HepG2 (cell line): ENCODE data around the gene PIEZO2. TPM values are rescaled to one million over a fixed set of nuclear protein-coding genes. Genes with fewer than 3 reads are reported as not detected.

ENCODE experiments used
- CAMTA2 ChIP-seq: sonication (generic); formaldehyde crosslinking; IDR thresholded peaks from 2 replicates; pipeline ENCODE4 v1.4.0; 2020; ENCODE audit warnings: mild to moderate bottlenecking, missing genetic modification reagents, borderline replicate concordance
- ELF1 ChIP-seq: sonication (generic); formaldehyde crosslinking; IDR thresholded peaks from 2 replicates; pipeline ENCODE4 v1.4.0; 2020; ENCODE audit warnings: missing genetic modification reagents
- HOXD1 ChIP-seq: sonication (generic); formaldehyde crosslinking; IDR thresholded peaks from 2 replicates; pipeline ENCODE4 v1.5.0; 2020; ENCODE audit warnings: missing genetic modification reagents
- JUNB ChIP-seq: sonication (generic); formaldehyde crosslinking; IDR thresholded peaks from 2 replicates; pipeline ENCODE4 v1.8.0; 2022; ENCODE audit warnings: missing genetic modification reagents, mild to moderate bottlenecking, borderline replicate concordance
- KAT7 ChIP-seq: IDR thresholded peaks from 2 replicates; pipeline ENCODE4 v1.6.1; 2018; ENCODE audit warnings: borderline replicate concordance, missing compliant biosample characterization
- MAFG ChIP-seq: sonication (generic); formaldehyde crosslinking; IDR thresholded peaks from 2 replicates; pipeline ENCODE4 v1.5.1; 2020; ENCODE audit warnings: mild to moderate bottlenecking, missing genetic modification reagents
- RBM22 ChIP-seq: fragments of 200-400 bp; formaldehyde crosslinking; optimal IDR thresholded peaks from 2 replicates; pipeline ENCODE3; 2017; ENCODE audit warnings: mild to moderate bottlenecking, low read length, moderate library complexity
- TBP ChIP-seq: sonication (generic); formaldehyde crosslinking; IDR thresholded peaks from 2 replicates; pipeline ENCODE4 v1.5.0; 2020; ENCODE audit warnings: missing genetic modification reagents
- YEATS2 ChIP-seq: sonication (generic); formaldehyde crosslinking; IDR thresholded peaks from 2 replicates; pipeline ENCODE4 v1.4.0; 2020; ENCODE audit warnings: missing genetic modification reagents, borderline replicate concordance
- ZC3H4 ChIP-seq: sonication (generic); formaldehyde crosslinking; IDR thresholded peaks from 2 replicates; pipeline ENCODE4 v1.4.0; 2020; ENCODE audit warnings: missing genetic modification reagents, borderline replicate concordance
- ZNF180 ChIP-seq: sonication (generic); formaldehyde crosslinking; IDR thresholded peaks from 2 replicates; pipeline ENCODE4 v1.4.0; 2020; ENCODE audit warnings: low read depth, missing genetic modification reagents, borderline replicate concordance
- ZNF296 ChIP-seq: sonication (generic); formaldehyde crosslinking; conservative IDR thresholded peaks from 2 replicates; pipeline ENCODE4 v1.5.0; 2020; ENCODE audit warnings: mild to moderate bottlenecking, missing genetic modification reagents
- ZNF432 ChIP-seq: sonication (generic); formaldehyde crosslinking; IDR thresholded peaks from 2 replicates; pipeline ENCODE4 v1.5.0; 2020; ENCODE audit warnings: missing genetic modification reagents, mild to moderate bottlenecking, borderline replicate concordance
- ZNF703 ChIP-seq: sonication (generic); formaldehyde crosslinking; IDR thresholded peaks from 2 replicates; pipeline ENCODE4 v1.5.1; 2020; ENCODE audit warnings: missing genetic modification reagents, mild to moderate bottlenecking, moderate library complexity, borderline replicate concordance
- ZNF773 ChIP-seq: sonication (generic); formaldehyde crosslinking; IDR thresholded peaks from 2 replicates; pipeline ENCODE4 v1.4.0; 2020; ENCODE audit warnings: missing genetic modification reagents, borderline replicate concordance
- ZNF782 ChIP-seq: sonication (generic); formaldehyde crosslinking; IDR thresholded peaks from 2 replicates; pipeline ENCODE4 v1.4.0; 2020; ENCODE audit warnings: missing genetic modification reagents, mild to moderate bottlenecking, borderline replicate concordance
- ZNF816 ChIP-seq: sonication (generic); formaldehyde crosslinking; IDR thresholded peaks from 2 replicates; pipeline ENCODE4 v1.8.0; 2022; ENCODE audit warnings: missing genetic modification reagents, mild to moderate bottlenecking, borderline replicate concordance
- ZNF83 ChIP-seq: sonication (generic); formaldehyde crosslinking; IDR thresholded peaks from 2 replicates; pipeline ENCODE4 v1.4.0; 2020; ENCODE audit warnings: missing genetic modification reagents, mild to moderate bottlenecking, borderline replicate concordance
- ZNF883 ChIP-seq: sonication (generic); formaldehyde crosslinking; IDR thresholded peaks from 2 replicates; pipeline ENCODE4 v1.5.1; 2020; ENCODE audit warnings: mild to moderate bottlenecking, missing genetic modification reagents; ENCODE audit errors: not compliant biosample characterization
- polyA plus RNA-seq, 8 experiments: library from polyadenylated mRNA; depleted of rRNA in 3 of 8; stranded (reverse) in 7 of 8; unstranded in 1 of 8; fragments of >200 nt; fragmentation: Illumina TruSeq in 4 of 8; extraction: Trizol in 4 of 8; gene quantifications; 2 replicates each; pipeline versions ENCODE4 v1.2.1 to v1.2.3, GENCODE V29; 2011 to 2016; ENCODE audit warnings: low read depth in 4 of 8, missing spikeins in 1 of 8, mixed read lengths in 1 of 8; ENCODE audit not compliant: insufficient read depth in 1 of 8
- total RNA-seq, 5 experiments: library from RNA; depleted of rRNA; stranded (reverse); fragments of >200 nt; fragmentation: Illumina TruSeq; extraction: Trizol; gene quantifications; 2 replicates each; pipeline ENCODE4 v1.2.3, GENCODE V29; 2016; ENCODE audit warnings: low read depth in 1 of 5
- TF ChIP-seq, protein P1 (sequence below): IDR thresholded peaks from 2 replicates; pipeline ENCODE4 v1.6.1; 2016; ENCODE audit warnings: low read depth, borderline replicate concordance
- TF ChIP-seq, protein P2 (sequence below): sonication (generic); formaldehyde crosslinking; IDR thresholded peaks from 2 replicates; pipeline ENCODE4 v1.4.0; 2020; ENCODE audit warnings: missing genetic modification reagents
- TF ChIP-seq, protein P3 (sequence below): sonication (generic); formaldehyde crosslinking; IDR thresholded peaks from 2 replicates; pipeline ENCODE4 v1.5.0; 2020; ENCODE audit warnings: mild to moderate bottlenecking, missing genetic modification reagents
- TF ChIP-seq, protein P4 (sequence below): sonication (generic); formaldehyde crosslinking; IDR thresholded peaks from 2 replicates; pipeline ENCODE4 v1.5.0; 2020; ENCODE audit warnings: missing genetic modification reagents, mild to moderate bottlenecking, borderline replicate concordance
- TF ChIP-seq, protein P5 (sequence below), 2 experiments: sonication (generic) in 1 of 2; formaldehyde crosslinking in 1 of 2; IDR thresholded peaks; 2 replicates each; pipeline versions ENCODE4 v1.5.1 to v1.6.1; 2011 to 2020; ENCODE audit warnings: borderline replicate concordance in 1 of 2, low read depth in 1 of 2, low read length in 1 of 2, mild to moderate bottlenecking in 1 of 2, missing genetic modification reagents in 1 of 2, moderate library complexity in 1 of 2

The PIEZO2 gene
- total and polyA plus RNA-seq, 2 of the 13 experiments (the other 11 are each of a cell fraction or from before 2014, with no cell fraction given), result 15.2 to 27.2 TPM

DNA sequence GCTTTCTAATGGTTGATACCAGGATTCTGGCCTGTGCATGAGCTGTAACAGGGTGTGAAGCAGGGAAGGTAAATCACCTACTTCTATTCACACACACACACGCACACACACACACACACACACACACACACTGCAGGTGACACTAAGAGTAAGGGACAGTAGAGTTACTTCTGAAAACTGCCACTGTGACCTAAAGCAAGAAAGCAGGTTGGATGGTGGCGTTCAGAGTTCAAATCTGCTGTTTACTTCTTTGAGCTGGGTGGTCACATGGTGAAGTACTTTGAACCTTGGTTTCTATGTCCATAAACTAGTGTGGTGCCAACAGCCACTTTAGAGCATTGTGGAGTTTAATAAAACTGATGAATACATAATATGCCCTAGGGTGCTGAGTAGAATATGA is 248.0 kb downstream of the PIEZO2 start (continued):
- TF ChIP-seq ZNF180 (CRISPR knock-in tag) (no peak), ZC3H4 (CRISPR knock-in tag) (no peak), MAFG (CRISPR knock-in tag) (no peak), HOXD1 (CRISPR knock-in tag) (no peak), ZNF883 (CRISPR knock-in tag) (no peak), JUNB (no peak), CAMTA2 (CRISPR knock-in tag) (no peak), ELF1 (CRISPR knock-in tag) (no peak), ZNF296 (no peak), ZNF83 (CRISPR knock-in tag) (no peak), RBM22 (no peak), ZNF432 (no peak), KAT7 (no peak), YEATS2 (no peak), ZNF782 (CRISPR knock-in tag) (no peak), TBP (CRISPR knock-in tag) (no peak), ZNF816 (CRISPR knock-in tag) (no peak), ZNF773 (CRISPR knock-in tag) (no peak), ZNF703 (CRISPR knock-in tag) (no peak)
- TF ChIP-seq, protein P1, sequence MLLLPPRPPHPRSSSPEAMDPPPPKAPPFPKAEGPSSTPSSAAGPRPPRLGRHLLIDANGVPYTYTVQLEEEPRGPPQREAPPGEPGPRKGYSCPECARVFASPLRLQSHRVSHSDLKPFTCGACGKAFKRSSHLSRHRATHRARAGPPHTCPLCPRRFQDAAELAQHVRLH, result peak; percentile 42; the same call in 1 of the 2 replicates
- TF ChIP-seq, protein P2, sequence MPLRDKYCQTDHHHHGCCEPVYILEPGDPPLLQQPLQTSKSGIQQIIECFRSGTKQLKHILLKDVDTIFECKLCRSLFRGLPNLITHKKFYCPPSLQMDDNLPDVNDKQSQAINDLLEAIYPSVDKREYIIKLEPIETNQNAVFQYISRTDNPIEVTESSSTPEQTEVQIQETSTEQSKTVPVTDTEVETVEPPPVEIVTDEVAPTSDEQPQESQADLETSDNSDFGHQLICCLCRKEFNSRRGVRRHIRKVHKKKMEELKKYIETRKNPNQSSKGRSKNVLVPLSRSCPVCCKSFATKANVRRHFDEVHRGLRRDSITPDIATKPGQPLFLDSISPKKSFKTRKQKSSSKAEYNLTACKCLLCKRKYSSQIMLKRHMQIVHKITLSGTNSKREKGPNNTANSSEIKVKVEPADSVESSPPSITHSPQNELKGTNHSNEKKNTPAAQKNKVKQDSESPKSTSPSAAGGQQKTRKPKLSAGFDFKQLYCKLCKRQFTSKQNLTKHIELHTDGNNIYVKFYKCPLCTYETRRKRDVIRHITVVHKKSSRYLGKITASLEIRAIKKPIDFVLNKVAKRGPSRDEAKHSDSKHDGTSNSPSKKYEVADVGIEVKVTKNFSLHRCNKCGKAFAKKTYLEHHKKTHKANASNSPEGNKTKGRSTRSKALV (CRISPR knock-in tag), result no peak
- TF ChIP-seq, protein P3, sequence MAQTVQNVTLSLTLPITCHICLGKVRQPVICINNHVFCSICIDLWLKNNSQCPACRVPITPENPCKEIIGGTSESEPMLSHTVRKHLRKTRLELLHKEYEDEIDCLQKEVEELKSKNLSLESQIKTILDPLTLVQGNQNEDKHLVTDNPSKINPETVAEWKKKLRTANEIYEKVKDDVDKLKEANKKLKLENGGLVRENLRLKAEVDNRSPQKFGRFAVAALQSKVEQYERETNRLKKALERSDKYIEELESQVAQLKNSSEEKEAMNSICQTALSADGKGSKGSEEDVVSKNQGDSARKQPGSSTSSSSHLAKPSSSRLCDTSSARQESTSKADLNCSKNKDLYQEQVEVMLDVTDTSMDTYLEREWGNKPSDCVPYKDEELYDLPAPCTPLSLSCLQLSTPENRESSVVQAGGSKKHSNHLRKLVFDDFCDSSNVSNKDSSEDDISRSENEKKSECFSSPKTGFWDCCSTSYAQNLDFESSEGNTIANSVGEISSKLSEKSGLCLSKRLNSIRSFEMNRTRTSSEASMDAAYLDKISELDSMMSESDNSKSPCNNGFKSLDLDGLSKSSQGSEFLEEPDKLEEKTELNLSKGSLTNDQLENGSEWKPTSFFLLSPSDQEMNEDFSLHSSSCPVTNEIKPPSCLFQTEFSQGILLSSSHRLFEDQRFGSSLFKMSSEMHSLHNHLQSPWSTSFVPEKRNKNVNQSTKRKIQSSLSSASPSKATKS (CRISPR knock-in tag), result no peak
- TF ChIP-seq, protein P4, sequence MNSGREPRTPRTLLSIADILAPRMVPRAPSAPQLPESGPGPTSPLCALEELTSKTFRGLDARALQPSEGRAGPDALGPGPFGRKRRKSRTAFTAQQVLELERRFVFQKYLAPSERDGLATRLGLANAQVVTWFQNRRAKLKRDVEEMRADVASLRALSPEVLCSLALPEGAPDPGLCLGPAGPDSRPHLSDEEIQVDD (CRISPR knock-in tag), result no peak
- TF ChIP-seq, protein P5, sequence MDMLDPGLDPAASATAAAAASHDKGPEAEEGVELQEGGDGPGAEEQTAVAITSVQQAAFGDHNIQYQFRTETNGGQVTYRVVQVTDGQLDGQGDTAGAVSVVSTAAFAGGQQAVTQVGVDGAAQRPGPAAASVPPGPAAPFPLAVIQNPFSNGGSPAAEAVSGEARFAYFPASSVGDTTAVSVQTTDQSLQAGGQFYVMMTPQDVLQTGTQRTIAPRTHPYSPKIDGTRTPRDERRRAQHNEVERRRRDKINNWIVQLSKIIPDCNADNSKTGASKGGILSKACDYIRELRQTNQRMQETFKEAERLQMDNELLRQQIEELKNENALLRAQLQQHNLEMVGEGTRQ (IDR thresholded peaks at IDR 0.05; ENCODE audit: low read depth, low read length), result peak; percentile 52
- TF ChIP-seq, protein P5 (CRISPR knock-in tag; IDR thresholded peaks at IDR 0.05; ENCODE audit: borderline replicate concordance), result peak; percentile 78; the same call in 1 of the 2 replicates
